Immature natural killer cell (primary cell): ENCODE data around the gene PFDN1. TPM values are rescaled to one million over a fixed set of nuclear protein-coding genes. Genes with fewer than 3 reads are reported as not detected.

Experiments used
- DNase-seq, 3 donors: peaks; one replicate each; pipeline ENCODE4 v3.0.0; 2022; ENCODE audit warnings: mixed read lengths in 1 of 3
- H3K27ac Mint-ChIP-seq, 6 donors: one replicate each; pipeline ENCODE4 v1.8.0; 2020; ENCODE audit warnings: mixed read lengths in 6 of 6, mild to moderate bottlenecking in 5 of 6, inconsistent platforms in 4 of 6, moderate library complexity in 3 of 6
- H3K27me3 Mint-ChIP-seq, 3 donors: one replicate each; pipeline ENCODE4 v1.8.0; 2020 to 2021; ENCODE audit warnings: low read depth in 3 of 3, mild to moderate bottlenecking in 3 of 3, mixed read lengths in 3 of 3, moderate library complexity in 3 of 3, inconsistent platforms in 1 of 3
- H3K36me3 Mint-ChIP-seq, 3 donors: one replicate each; pipeline ENCODE4 v1.8.0; 2020; ENCODE audit warnings: mixed read lengths in 3 of 3, inconsistent platforms in 2 of 3, mild to moderate bottlenecking in 2 of 3
- H3K4me1 Mint-ChIP-seq, 2 donors: one replicate each; pipeline ENCODE4 v1.8.0; 2020; ENCODE audit warnings: inconsistent platforms in 2 of 2, mild to moderate bottlenecking in 2 of 2, mixed read lengths in 2 of 2, moderate library complexity in 1 of 2
- H3K4me3 Mint-ChIP-seq, 5 donors: one replicate each; pipeline ENCODE4 v1.8.0; 2020; ENCODE audit warnings: mild to moderate bottlenecking in 5 of 5, mixed read lengths in 5 of 5, inconsistent platforms in 3 of 5, moderate library complexity in 3 of 5
- H3K9me3 Mint-ChIP-seq, 6 donors: one replicate each; pipeline ENCODE4 v1.8.0; 2020; ENCODE audit warnings: mild to moderate bottlenecking in 6 of 6, mixed read lengths in 6 of 6, inconsistent platforms in 4 of 6, moderate library complexity in 3 of 6
- polyA plus RNA-seq, 3 donors: library from polyadenylated mRNA; unstranded; fragments of 300-500 nt; fragmentation: Illumina TruSeq; gene quantifications; one replicate each; pipeline ENCODE4 v1.2.3, GENCODE V29; 2021

Gene PFDN1
- polyA plus RNA-seq, 3 donors from 2014 or later = 114 to 225 (median 150) TPM

DNA sequence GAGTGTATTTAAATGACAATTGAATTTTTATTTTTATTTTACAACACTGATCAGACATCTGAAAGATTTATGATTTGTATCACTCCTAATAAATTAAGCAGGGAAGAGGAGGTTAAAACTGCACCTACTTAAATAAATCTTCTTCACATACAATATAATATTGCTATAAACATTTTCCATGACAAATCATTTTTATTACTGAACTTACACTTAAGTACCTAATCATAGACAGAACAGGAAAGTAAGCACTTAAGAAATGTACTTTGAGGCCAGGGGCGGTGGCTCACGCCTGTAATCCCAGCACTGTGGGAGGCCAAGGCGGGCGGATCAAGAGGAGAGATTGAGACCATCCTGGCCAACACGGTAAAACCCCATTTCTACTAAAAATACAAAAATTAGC is 3.8 kb downstream of the PFDN1 start:
- DNase-seq = no peak
- Mint-ChIP-seq H3K4me1 (peaks cover 19 to 48% of the 10 kb centered on the region in 2 donors), H3K4me3 (no peak overlapping the region), H3K36me3 (peaks cover 0 to 22% (median 13%) of the 10 kb centered on the region in 3 donors), H3K27ac (no peak overlapping the region), H3K27me3 (peaks cover 3 to 6% (median 4%) of the 10 kb centered on the region in 3 donors), H3K9me3 (no peaks in the 10 kb centered on the region)

- Mint-ChIP-seq H3K9me3 (no peaks in the 10 kb centered on the region), H3K36me3 (peaks cover 0 to 22% (median 13%) of the 10 kb centered on the region in 3 donors), H3K4me3 (no peak overlapping the region), H3K4me1 (peaks cover 17 to 44% of the 10 kb centered on the region in 2 donors), H3K27ac (no peak overlapping the region), H3K27me3 (peaks cover 3 to 4% (median 4%) of the 10 kb centered on the region in 3 donors)
- no peak for DNase-seq
These were observed 4.7 kb downstream of the PFDN1 start for GRCh38 chr5:140298183-140298601.

- Mint-ChIP-seq H3K4me3 (no peak overlapping the region), H3K9me3 (no peaks in the 10 kb centered on the region), H3K27me3 (no peaks in the 10 kb centered on the region), H3K4me1 (peaks cover 8 to 35% of the 10 kb centered on the region in 2 donors), H3K27ac (no peak overlapping the region), H3K36me3 (peaks cover 0 to 22% (median 13%) of the 10 kb centered on the region in 3 donors)
- DNase-seq = no peak
These were observed 5.6 kb downstream of the PFDN1 start for GRCh38 chr5:140297283-140297682.

- H3K4me3 Mint-ChIP-seq = no peak overlapping the region
- H3K9me3 Mint-ChIP-seq = no peaks in the 10 kb centered on the region
- no peaks in the 10 kb centered on the region for H3K27me3 Mint-ChIP-seq
- peaks cover 3 to 22% (median 13%) of the 10 kb centered on the region in 3 donors for H3K36me3 Mint-ChIP-seq
- peaks cover 3 to 25% of the 10 kb centered on the region in 2 donors for H3K4me1 Mint-ChIP-seq
- no peak overlapping the region for H3K27ac Mint-ChIP-seq
- DNase-seq = no peak
These were observed 6.6 kb downstream of the PFDN1 start for GRCh38 chr5:140296289-140296688.

DNA sequence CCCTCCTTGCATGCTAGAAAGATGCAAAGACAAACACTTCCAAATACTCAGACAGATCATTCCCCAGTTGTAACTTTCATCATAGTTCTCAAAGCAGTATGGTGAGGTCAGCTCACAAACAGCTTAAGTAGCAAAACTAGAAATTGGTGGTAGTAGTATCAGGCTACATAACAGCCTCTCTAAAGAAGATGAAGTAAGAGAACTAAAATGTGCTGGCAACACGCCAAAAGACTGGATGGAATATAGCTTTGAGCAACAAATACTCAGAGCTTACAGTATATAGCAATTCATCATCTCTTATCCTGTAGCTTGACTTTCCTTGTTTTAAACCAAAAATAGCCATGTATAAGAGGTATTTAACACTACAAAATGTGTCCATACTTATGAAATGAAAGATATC is 7.5 kb downstream of the PFDN1 start:
- no peak for DNase-seq
- no peaks in the 10 kb centered on the region for H3K27me3 Mint-ChIP-seq
- H3K27ac Mint-ChIP-seq = no peak overlapping the region
- H3K4me3 Mint-ChIP-seq = no peak overlapping the region
- H3K36me3 Mint-ChIP-seq = peaks cover 3 to 19% (median 12%) of the 10 kb centered on the region in 3 donors
- H3K9me3 Mint-ChIP-seq = no peaks in the 10 kb centered on the region
- H3K4me1 Mint-ChIP-seq = peaks cover 3 to 20% of the 10 kb centered on the region in 2 donors

GRCh38 chr5:140294753-140295152 is 8.1 kb downstream of the PFDN1 start:
- H3K27me3 Mint-ChIP-seq = no peaks in the 10 kb centered on the region
- no peak overlapping the region for H3K4me3 Mint-ChIP-seq
- H3K4me1 Mint-ChIP-seq = peaks cover 3 to 20% of the 10 kb centered on the region in 2 donors
- DNase-seq = no peak
- H3K9me3 Mint-ChIP-seq = no peaks in the 10 kb centered on the region
- peaks cover 3 to 17% (median 9%) of the 10 kb centered on the region in 3 donors for H3K36me3 Mint-ChIP-seq
- no peak overlapping the region for H3K27ac Mint-ChIP-seq

DNA sequence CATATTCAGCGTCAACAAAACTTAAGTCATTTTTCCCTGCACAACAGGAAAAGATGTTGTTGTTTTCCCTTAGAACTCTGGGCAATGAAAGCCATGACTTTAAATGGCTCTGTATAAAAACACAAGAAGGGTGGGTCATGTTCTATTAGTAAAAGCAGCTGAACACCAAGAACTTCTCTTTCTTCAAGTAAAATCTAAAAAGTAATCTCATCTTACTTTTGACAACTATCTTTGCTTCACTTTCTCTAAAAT is 9.1 kb downstream of the PFDN1 start:
- H3K36me3 Mint-ChIP-seq = peaks cover 3 to 14% (median 5%) of the 10 kb centered on the region in 3 donors
- H3K27ac Mint-ChIP-seq = no peak overlapping the region
- no peak overlapping the region for H3K4me3 Mint-ChIP-seq
- no peaks in the 10 kb centered on the region for H3K27me3 Mint-ChIP-seq
- H3K9me3 Mint-ChIP-seq = no peaks in the 10 kb centered on the region
- DNase-seq = no peak
- H3K4me1 Mint-ChIP-seq = peaks cover 3 to 20% of the 10 kb centered on the region in 2 donors

- DNase-seq = no peak
- Mint-ChIP-seq H3K4me1 (peaks cover 3 to 20% of the 10 kb centered on the region in 2 donors), H3K27ac (no peak overlapping the region), H3K36me3 (peaks cover 3 to 12% (median 3%) of the 10 kb centered on the region in 3 donors), H3K9me3 (no peaks in the 10 kb centered on the region), H3K27me3 (no peaks in the 10 kb centered on the region), H3K4me3 (no peak overlapping the region)
These were observed 9.6 kb downstream of the PFDN1 start for GRCh38 chr5:140293091-140293848.

DNA sequence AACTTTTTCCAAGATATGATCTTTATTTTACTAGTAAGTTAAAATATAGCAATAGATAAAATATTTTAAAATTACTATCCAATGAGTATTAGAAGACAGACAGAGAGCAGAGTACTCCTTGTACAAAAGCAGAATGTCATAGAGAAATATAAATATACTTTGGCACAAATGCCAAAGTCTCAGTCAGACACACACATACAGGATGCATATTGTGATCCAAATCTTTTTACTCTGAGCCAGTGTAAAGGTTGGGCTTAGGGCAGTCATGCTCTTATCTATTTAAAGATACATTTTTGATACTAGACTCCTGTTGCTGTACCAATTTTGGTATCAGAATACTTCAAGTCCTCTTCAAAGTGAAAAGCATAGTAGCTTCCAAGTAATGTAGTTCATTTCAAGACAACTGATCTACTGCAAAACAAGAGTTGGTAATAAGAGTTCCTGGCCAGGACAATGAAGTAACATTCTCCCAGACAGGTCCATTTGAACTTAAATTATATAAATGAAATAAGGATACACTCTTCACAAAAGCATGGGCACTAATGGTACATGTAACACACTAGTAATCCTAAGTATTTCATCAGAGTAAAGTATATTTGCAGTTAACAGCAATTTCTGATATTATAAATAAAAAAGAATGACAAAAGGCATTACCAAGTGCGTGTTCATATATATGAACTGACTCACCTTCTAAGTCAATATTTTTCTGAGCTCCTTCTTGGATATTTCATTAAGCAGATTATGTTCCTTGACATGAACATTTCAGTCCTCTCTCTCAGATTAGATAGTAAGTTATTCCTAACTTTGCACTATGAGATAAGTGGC is 10.5 kb downstream of the PFDN1 start:
- no peak overlapping the region for H3K27ac Mint-ChIP-seq
- H3K27me3 Mint-ChIP-seq = no peaks in the 10 kb centered on the region
- no peak overlapping the region for H3K4me3 Mint-ChIP-seq
- H3K4me1 Mint-ChIP-seq = peaks cover 4 to 20% of the 10 kb centered on the region in 2 donors
- H3K36me3 Mint-ChIP-seq = peaks cover 0 to 8% (median 3%) of the 10 kb centered on the region in 3 donors
- DNase-seq = no peak
- no peaks in the 10 kb centered on the region for H3K9me3 Mint-ChIP-seq

DNA sequence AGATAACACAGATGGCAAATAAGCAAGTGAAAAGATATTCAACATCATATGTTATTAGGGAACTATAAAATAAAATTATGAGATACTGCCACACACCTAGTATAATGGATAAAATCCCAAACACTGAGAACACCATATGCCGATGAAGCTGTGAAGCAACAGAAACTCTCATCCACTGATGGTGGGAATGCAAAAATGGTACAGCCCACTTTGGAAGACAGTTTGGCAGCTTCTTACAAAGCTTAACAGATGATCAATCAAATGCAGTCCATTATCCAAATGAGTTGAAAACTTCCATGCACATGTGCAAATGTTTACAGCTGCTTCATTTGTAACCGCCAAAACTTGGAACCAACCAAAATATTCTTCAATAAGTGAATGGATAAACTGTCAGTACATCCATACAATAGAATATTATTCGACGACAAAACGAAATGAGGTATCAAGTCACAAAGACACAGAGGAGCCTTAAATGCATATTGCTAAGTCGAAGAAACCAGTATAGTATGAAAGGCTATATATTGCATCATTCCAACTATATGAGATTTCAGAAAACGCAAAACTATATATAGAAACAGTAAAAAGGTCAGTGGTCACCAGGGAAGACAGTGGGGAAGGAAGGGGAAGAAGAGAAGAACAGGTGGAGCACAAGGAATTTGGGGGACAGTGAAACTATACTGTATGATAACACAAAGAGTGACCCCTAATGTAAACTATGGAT is 14.9 kb downstream of the PFDN1 start:
- peaks cover 0 to 3% (median 0%) of the 10 kb centered on the region in 3 donors for H3K36me3 Mint-ChIP-seq
- no peak overlapping the region for H3K27ac Mint-ChIP-seq
- H3K27me3 Mint-ChIP-seq = no peaks in the 10 kb centered on the region
- peaks cover 8 to 24% of the 10 kb centered on the region in 2 donors for H3K4me1 Mint-ChIP-seq
- no peak overlapping the region for H3K4me3 Mint-ChIP-seq
- H3K9me3 Mint-ChIP-seq = no peaks in the 10 kb centered on the region
- DNase-seq = no peak

DNA sequence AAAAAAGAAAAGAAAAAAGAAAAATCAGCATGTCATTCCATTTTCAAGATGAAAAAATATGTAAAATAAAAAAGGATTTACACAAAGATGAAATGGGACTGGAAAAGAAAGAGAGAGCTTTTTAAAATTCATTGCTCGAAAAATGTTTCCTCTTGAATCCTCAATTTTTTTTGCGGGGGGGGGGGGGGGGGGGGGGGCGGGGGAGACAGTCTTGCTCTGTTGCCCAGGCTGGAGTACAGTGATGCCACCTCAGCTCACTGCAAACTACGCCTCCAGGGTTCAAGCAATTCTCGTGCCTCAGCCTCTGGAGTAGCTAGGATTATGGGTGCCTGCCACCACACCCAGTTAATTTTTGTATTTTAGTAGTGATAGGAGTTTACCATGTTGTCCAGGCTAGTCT is 16.5 kb downstream of the PFDN1 start:
- Mint-ChIP-seq H3K36me3 (peaks cover 0 to under 1% (median 0%) of the 10 kb centered on the region in 3 donors), H3K27me3 (no peaks in the 10 kb centered on the region), H3K9me3 (no peaks in the 10 kb centered on the region), H3K27ac (no peak overlapping the region), H3K4me3 (no peak overlapping the region), H3K4me1 (peaks cover 8 to 31% of the 10 kb centered on the region in 2 donors)
- no peak for DNase-seq

- no peak overlapping the region for H3K27ac Mint-ChIP-seq
These were observed 18.9 kb downstream of the PFDN1 start for GRCh38 chr5:140284013-140284412.

GRCh38 chr5:140282266-140282665 is 20.6 kb downstream of the PFDN1 start:
- DNase-seq = no peak
- peaks cover 0 to 10% (median 4%) of the 10 kb centered on the region in 3 donors for H3K36me3 Mint-ChIP-seq
- no peaks in the 10 kb centered on the region for H3K9me3 Mint-ChIP-seq
- H3K4me1 Mint-ChIP-seq = peaks cover 7 to 29% of the 10 kb centered on the region in 2 donors
- H3K27ac Mint-ChIP-seq = no peak overlapping the region
- no peak overlapping the region for H3K4me3 Mint-ChIP-seq
- no peaks in the 10 kb centered on the region for H3K27me3 Mint-ChIP-seq

More at GRCh38 chr5:140284013-140284412, 18.9 kb downstream of the PFDN1 start:
- no peaks in the 10 kb centered on the region for H3K9me3 Mint-ChIP-seq
- peaks cover 8 to 31% of the 10 kb centered on the region in 2 donors for H3K4me1 Mint-ChIP-seq
- no peak overlapping the region for H3K4me3 Mint-ChIP-seq
- no peak for DNase-seq
- H3K27me3 Mint-ChIP-seq = no peaks in the 10 kb centered on the region
- H3K36me3 Mint-ChIP-seq = no peaks in the 10 kb centered on the region

- peaks cover 11 to 27% (median 11%) of the 10 kb centered on the region in 3 donors for H3K36me3 Mint-ChIP-seq
These were observed 27.1 kb downstream of the PFDN1 start for GRCh38 chr5:140275837-140276236.

More at GRCh38 chr5:140275837-140276236, 27.1 kb downstream of the PFDN1 start:
- no peak for DNase-seq
- Mint-ChIP-seq H3K27ac (no peak overlapping the region), H3K9me3 (no peaks in the 10 kb centered on the region), H3K4me1 (peaks cover 9 to 15% of the 10 kb centered on the region in 2 donors), H3K27me3 (no peaks in the 10 kb centered on the region), H3K4me3 (no peak overlapping the region)
